ENCODE measurements around the gene SBF1.

Gene SBF1

GRCh38 chr22:50422046-50422445 is 52.8 kb downstream of the SBF1 start:
- no peak for DNase-seq (ENCODE audit: low spot score)
- TF ChIP-seq CTCF (IDR thresholded peaks at IDR 0.05; ENCODE audit: extremely low read depth, missing control alignments), result no peak

- no peak for DNase-seq (ENCODE audit: low spot score)
- no peak for TF ChIP-seq CTCF (IDR thresholded peaks at IDR 0.05; ENCODE audit: extremely low read depth, missing control alignments)
Observed at GRCh38 chr22:50420581-50420980, 54.3 kb downstream of the SBF1 start.

GRCh38 chr22:50420015-50420414 is 54.8 kb downstream of the SBF1 start:
- TF ChIP-seq CTCF (IDR thresholded peaks at IDR 0.05; ENCODE audit: extremely low read depth, missing control alignments), result no peak
- DNase-seq (ENCODE audit: low spot score), result no peak

GRCh38 chr22:50419116-50419515 is 55.7 kb downstream of the SBF1 start:
- no peak for TF ChIP-seq CTCF (IDR thresholded peaks at IDR 0.05; ENCODE audit: extremely low read depth, missing control alignments)
- no peak for DNase-seq (ENCODE audit: low spot score)

- DNase-seq (ENCODE audit: low spot score), result no peak
Observed at GRCh38 chr22:50418624-50419023, 56.2 kb downstream of the SBF1 start.

GRCh38 chr22:50417411-50418210 is 57.2 kb downstream of the SBF1 start:
- DNase-seq (ENCODE audit: low spot score), result no peak
- no peak for TF ChIP-seq CTCF (IDR thresholded peaks at IDR 0.05; ENCODE audit: extremely low read depth, missing control alignments)

More at GRCh38 chr22:50418624-50419023, 56.2 kb downstream of the SBF1 start:
- TF ChIP-seq CTCF (IDR thresholded peaks at IDR 0.05; ENCODE audit: extremely low read depth, missing control alignments), result no peak

GRCh38 chr22:50416996-50417395 is 57.8 kb downstream of the SBF1 start:
- DNase-seq (ENCODE audit: low spot score), result no peak
- no peak for TF ChIP-seq CTCF (IDR thresholded peaks at IDR 0.05; ENCODE audit: extremely low read depth, missing control alignments)

Data from GM20000 (cell line).